Measurements from ENCODE around the gene MROH7.

DNA sequence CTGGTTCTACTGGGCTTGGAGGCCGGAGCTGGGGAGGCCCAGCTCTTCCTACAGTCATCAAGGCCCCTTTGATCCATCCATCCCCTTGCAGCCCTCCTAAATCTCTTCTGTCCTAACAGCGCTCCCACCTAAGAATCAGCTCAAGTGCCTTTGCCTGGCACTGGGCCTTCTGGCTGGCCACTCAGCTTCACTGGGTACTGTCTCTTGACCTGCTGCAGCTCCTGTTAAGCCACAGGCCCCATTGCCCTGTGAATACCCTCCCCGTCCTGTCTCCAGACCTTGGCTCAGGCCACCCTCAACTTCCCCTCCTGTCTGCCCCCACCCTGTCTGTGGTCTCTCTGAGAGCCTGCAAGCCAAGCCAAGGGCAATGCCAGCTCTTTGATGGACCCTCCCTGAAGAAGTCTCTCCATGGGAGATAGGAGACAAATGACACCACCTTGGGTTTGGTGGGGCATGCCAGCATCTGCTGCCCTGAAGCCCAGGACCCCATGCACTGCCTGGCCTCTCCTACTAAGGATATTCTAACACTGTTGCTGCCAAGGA, 45.6 kb upstream of the MROH7 start:
- TF ChIP-seq, protein P1, sequence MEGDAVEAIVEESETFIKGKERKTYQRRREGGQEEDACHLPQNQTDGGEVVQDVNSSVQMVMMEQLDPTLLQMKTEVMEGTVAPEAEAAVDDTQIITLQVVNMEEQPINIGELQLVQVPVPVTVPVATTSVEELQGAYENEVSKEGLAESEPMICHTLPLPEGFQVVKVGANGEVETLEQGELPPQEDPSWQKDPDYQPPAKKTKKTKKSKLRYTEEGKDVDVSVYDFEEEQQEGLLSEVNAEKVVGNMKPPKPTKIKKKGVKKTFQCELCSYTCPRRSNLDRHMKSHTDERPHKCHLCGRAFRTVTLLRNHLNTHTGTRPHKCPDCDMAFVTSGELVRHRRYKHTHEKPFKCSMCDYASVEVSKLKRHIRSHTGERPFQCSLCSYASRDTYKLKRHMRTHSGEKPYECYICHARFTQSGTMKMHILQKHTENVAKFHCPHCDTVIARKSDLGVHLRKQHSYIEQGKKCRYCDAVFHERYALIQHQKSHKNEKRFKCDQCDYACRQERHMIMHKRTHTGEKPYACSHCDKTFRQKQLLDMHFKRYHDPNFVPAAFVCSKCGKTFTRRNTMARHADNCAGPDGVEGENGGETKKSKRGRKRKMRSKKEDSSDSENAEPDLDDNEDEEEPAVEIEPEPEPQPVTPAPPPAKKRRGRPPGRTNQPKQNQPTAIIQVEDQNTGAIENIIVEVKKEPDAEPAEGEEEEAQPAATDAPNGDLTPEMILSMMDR (IDR thresholded peaks at IDR 0.05): no peak
- TF ChIP-seq POLR2A (IDR thresholded peaks at IDR 0.05): no peak
